HG02798 (cell line): ENCODE results near the gene OR2W3.

ENCODE experiments used
- ATAC-seq: cut with Tn5 transposase; IDR thresholded peaks from one replicate; pipeline ENCODE4 v1.9.1; 2021; ENCODE audit warnings: mild to moderate bottlenecking; ENCODE audit not compliant: unreplicated experiment, poor library complexity

Gene OR2W3

DNA sequence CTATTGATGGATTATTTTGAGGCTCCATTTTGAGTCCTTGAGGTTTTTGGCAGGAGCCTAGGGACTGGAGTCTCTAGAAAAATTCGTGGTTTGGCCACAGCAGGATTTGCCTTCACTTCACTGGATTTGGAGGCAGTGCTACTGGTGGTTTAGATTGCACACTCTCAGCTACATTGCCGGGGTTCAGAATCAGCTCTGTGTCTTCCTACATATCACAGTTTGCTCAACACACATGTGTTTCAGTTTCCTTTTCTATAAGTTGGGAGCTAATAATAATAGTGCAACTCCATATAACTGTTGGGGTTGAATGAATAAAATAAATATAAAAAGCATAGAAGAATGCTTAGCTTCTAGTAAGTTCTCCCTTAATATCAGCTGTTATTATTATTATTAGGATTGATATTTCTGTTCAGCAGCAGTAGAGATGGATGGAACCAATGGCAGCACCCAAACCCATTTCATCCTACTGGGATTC lies at the start of gene OR2W3:
OR2W3 (plus strand) TSS at position 425 of the 475 bp plus-strand sequence; CDS start at position 425, 0 bp downstream.
- no peak for ATAC-seq

DNA sequence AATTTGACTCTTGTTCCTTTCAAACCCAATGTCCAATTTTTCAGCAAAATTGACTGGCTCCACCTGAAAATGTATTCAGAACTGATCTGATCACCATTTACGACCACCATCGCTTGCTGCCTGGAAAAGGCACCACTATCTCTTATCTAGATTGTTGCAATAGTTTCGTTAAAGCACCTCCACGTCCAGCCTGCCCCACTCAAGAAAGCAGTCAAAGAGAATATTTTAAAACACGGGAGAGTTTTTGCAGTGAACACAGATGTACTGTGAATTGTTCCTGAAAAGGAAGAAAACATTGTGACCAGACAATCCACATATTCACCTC lies 49.7 kb upstream of the OR2W3 start:
- ATAC-seq = no peak

DNA sequence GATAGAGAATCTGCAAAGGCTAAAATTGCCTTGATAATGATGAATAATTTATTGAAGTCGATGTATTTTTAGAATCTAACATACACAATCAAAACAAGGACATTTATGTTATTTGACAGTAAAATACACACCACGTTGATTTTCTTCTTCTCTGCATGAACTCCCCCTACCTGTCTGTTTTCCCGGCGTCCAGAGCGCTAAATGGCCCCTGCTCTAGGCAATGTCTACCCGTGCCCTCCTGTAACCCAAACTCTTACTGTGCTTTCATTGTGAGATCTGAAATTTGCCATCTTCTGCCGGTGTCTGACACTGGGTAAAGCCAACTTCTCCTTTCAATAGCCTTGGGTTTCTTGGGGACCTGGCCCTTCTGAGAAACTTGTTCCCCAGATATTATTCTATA lies 47.0 kb upstream of the OR2W3 start:
- no peak for ATAC-seq

DNA sequence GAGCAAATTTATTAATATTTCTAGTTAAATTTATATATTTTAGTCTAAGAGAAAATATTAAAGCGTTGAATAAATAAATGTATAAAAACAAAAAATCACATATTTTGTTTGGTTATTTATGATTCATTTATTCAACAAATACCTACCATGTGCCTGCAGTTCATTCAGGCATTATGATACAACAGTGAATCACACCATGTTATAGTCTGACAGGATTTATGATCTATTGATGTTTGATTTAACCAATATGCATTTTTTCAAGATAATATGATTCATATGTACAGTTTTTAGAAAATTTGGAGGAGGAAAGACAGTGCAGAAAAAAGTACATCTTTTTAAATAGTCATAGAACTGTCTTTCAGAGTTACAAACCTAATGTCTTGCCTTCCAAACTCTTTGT lies 45.8 kb upstream of the OR2W3 start:
- no peak for ATAC-seq

DNA sequence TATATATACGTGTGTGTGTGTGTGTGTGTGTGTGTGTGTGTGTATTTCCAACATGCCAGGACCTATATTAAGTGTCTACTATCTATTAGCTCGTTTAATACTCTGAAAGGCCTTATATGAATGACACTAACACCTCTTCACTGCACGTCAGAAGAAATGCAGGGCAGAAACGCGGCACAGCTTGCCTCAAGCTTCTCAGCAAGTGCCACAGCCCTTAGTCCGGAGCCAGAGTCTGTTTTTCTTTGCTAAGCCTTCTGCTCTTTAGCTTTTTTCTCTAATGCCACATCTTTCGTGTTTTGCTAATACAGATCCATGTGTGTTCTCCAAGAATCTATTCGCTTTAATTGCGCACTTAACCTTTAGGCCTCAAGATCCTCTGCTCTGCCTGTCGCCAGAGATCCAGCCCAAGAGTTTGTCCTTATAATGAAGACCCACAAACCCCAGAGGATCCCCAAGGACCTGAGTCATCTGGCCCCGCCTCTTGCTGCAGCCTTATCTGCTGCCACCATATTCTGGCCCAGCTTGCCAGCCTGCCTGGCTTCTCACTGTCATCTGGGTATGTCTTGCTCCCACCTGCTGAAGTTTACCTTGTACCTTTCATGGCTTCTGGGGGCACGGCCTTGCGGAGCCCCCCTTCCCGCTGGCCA lies 40.4 kb upstream of the OR2W3 start:
- no peak for ATAC-seq

DNA sequence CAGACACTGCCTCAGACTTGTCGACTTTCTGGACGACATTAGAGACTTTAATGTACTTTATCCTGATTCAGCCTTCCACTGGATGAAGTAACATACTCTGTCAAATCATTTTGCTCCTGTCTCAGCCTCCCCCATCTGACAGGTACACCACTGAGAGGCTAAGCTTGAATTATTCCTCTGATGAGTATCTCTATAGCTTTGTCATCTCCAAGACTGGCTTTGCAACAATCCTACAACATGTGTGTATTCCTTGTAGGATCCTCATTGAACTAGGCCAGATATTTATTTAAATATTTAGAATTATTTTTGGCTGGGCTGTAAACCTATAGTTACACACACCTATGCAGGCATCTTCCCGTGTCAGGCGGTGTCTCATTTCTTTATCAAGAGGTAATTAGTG lies 39.5 kb upstream of the OR2W3 start:
- no peak for ATAC-seq

DNA sequence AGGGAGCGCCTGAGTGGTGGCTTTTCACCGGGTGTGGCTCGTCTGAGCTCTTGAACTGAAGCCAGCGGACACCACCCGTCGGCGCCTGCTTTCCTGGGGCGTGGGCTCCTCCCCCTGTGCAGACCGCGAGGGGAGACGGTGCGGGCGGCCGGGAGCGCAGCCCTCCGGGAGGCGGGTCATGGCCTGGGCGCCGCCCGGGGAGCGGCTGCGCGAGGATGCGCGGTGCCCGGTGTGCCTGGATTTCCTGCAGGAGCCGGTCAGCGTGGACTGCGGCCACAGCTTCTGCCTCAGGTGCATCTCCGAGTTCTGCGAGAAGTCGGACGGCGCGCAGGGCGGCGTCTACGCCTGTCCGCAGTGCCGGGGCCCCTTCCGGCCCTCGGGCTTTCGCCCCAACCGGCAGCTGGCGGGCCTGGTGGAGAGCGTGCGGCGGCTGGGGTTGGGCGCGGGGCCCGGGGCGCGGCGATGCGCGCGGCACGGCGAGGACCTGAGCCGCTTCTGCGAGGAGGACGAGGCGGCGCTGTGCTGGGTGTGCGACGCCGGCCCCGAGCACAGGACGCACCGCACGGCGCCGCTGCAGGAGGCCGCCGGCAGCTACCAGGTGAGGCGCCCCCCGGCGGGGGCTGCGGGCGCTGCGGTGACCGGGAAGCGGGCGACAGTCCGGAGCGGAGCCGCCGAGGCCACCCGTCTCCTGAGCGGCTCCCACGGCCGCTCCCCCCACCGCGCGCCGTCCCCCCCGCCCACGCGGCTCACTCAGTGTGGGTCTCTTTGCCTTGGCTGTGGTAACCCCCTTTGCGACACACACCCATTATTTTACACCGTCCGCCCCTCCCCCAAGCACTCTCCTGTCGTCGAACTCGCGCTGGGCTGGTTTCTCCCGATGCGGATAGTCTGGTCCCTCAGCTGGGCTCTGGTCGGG lies 38.1 kb upstream of the OR2W3 start, which contains the start of gene TRIM58:
TRIM58 (plus strand) TSS at position 119 of the 916 bp plus-strand sequence; CDS start at position 179, 60 bp downstream.
- peak; percentile 48 for ATAC-seq

DNA sequence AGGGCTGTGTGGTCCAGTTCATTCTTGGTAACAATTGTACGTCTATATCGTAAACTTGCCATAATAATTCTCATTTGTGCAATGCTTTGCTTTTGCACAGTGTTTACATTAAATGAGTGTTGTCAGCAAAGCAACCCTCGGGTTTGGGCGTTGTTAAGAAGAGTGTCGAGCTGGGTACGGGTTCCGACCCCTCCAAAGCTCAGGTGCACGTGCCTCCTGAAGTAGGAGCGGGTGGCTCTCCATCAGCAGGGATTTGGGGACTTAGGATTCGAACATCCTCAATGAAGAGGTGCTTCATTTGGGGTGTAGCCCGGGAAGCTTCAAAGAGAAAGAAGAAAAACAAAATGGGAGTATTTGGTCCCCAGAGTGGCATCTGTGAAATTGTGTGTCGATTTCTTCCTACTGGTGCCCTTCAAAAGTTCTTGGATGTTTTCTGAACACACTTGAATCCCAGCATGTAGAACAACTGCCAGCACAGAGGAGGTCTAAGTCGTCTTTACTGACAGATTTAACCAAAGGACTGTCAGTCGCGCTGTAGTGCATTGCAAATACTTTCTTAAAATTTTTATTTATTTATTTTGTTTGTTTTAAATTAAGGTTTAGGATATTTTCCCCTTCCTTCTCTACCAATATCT lies 37.3 kb upstream of the OR2W3 start:
- no peak for ATAC-seq

DNA sequence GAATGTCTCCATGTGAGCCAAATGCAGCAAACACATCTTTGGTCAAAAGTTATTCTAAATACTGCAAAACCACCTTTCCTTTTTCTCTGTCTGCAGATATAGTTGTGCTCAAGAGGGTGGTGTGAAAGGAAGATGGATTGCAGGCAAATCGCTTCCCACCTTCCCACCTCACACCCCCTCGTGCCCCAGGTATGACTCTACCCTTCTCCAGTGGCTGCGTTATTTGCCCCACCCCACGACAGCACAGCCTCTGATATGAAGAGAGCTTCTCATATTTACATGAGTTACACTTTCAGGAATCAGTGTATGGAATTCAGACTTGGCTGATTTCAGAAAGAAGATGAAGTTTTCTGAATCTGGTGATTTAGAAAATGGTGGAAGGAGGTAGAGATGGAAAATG lies 32.6 kb upstream of the OR2W3 start:
- no peak for ATAC-seq

DNA sequence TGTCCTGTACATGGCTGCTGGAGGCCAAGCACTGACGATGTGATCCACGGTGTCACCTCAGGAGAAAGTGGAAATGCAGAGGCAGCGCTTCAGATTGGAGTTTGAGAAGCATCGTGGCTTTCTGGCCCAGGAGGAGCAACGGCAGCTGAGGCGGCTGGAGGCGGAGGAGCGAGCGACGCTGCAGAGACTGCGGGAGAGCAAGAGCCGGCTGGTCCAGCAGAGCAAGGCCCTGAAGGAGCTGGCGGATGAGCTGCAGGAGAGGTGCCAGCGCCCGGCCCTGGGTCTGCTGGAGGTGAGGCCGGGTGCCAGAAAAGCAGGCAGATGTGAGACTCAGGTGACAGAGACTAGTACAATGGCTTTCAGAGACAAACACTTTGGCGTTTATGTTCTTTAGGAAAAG lies 30.7 kb upstream of the OR2W3 start:
- no peak for ATAC-seq

DNA sequence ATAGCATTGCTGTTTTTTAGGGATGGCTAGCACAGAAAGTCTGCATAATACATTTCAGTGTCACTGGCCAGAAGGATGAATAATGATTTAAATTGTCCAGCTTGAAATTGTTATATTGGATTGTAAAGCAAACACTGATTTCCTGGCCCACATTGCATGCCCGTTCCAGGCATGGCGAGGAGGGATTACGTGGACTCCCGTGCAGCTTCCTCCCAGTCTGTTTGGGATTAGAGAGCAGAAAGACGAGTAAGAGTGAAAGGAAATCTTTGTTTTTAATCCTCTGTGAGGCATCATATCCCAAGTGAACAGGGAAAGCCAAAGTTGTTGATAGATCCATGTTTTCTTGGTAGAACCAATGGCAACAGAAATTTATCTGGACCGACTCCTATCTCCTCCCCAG lies 30.0 kb upstream of the OR2W3 start:
- no peak for ATAC-seq

DNA sequence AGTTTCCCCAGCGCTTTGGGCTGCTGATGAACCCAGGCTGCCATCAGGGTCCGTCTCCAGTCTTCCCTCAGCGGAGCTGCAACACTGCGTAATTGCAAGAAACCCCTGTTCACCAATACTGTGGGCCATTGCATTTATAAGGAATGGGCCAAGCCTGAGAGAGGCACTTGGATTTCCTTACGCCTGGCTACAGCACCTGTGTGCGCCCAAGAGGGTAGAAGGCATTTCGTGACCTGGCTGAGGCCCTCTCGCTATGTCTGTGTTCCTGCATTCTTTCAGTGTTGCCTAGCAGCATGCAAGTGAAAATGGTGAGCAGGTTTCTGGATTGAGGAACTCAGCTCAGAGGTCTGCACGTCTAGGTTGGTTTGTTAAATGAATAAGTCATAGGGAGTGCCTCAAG lies 12.0 kb upstream of the OR2W3 start:
- no peak for ATAC-seq

DNA sequence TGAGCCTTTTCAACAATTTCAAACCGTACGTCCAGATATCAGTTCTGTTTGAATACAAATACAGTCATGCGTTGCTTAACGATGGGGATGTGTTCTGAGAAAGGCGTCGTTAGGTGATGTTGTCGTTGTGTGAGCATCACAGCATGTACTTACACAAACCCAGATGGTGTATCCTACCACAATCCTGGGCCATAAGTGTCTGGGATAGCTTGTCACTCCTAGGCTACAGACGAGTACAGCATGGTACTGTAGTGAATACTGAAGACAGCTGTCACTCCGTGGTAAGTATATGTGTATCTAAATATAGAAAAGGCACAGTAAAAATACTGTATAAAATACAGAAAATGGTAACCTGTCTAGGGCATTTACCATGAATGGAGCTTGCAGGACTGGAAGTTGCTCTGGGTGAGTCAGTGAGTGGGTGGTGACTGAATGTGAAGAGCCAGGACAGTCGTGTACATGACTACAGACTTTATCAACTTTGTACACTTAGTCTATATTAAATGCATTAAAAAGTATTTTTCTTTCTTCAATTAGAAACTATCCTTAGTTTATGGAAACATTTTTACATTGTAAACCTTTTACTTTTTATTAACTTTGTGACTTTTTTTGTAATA lies 10.5 kb upstream of the OR2W3 start:
- no peak for ATAC-seq

DNA sequence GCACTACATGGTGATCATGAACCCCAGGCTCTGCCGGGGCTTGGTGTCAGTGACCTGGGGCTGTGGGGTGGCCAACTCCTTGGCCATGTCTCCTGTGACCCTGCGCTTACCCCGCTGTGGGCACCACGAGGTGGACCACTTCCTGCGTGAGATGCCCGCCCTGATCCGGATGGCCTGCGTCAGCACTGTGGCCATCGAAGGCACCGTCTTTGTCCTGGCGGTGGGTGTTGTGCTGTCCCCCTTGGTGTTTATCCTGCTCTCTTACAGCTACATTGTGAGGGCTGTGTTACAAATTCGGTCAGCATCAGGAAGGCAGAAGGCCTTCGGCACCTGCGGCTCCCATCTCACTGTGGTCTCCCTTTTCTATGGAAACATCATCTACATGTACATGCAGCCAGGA lies 589 bp downstream of the OR2W3 start:
- no peak for ATAC-seq

DNA sequence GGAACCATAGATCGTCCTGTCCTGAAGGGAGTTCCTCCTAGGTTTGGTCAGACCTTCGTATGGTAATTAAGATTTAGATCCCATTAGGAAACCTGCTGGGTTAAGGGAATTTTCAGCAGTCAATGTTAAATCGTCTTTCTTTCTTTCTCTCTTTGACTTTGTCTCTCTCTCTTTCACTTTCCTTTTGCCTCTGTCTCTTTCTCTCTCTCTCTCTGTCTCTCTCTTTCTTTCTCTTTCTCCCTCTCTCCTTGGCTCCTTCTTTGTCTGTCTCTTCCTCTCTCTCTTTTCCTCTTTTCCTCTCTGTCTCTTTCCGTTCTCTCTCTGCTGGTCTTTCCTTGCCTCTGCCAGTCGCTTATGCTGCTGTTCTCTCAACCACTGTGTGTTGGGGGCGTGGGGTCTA lies 8.7 kb downstream of the OR2W3 start:
- ATAC-seq = no peak

DNA sequence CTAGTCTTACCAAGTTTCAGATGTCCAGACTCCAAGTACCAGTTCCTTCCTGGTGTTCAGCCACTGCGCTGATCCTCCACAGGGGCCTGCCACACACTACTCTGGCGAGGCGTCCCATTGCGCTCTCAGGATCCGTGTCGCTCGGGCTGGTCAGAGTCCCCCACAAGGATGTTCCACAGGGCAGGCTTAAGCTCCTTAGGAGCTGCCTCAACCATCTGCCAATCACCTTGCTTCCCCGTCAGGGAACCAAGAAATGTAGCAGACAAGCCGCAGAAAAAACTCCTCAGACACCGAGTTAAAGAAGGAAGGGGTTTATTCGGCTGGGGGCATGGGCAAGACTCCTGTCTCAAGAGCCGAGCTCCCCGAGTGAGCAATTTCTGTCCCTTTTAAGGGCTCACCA lies 9.8 kb downstream of the OR2W3 start:
- no peak for ATAC-seq

DNA sequence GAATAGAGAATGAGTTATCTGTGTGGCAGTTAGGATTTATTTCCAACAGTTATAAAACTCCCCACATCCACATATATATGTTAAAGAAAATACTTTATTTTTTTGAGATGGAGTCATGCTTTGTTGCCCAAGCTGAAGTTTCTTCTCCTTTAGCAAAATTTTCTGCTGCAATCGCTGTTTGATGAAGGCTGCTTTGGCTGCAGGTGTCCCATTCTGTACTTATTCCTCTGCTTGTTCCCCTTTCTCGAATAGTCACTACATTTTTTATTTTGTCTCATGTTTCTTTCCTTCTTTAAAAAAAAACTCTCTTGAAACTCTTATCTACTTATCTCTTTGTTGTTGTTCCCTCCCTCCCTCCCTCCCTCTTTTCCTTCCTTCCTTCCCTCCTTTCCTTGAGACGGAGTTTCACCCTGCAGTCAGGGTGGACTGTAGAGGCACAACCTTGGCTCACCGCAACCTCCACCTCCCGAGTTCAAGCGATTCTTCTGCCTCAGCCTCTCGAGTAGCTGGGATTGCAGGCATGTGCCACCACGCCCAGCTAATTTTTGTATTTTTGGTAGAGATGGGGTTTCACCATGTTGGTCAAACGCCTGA lies 10.6 kb downstream of the OR2W3 start:
- no peak for ATAC-seq

DNA sequence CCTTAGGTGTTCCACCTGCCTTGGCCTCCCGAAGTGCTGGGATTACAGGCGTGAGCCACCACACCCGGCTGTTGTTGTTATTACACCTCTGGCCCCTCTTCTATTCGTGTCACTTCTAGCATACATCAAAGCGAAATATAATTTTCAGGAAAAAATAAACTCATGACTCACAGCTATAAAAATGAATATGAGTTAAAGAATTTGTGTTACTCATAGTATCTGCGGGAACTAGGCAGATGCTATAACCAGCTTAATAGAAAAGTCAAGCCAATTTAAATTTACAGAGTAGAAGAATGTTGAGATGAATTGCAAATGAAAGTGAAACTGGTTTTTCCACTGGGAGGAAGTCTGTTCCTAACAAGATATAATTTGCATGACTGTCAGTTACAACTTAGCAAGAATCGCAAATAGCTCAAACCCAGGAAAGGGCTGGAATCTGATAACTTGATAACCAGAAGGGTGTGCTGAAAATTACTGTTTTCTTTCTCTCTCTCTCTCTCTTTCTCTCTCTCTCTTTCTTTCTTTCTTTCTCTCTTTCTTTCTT lies 11.2 kb downstream of the OR2W3 start:
- no peak for ATAC-seq

DNA sequence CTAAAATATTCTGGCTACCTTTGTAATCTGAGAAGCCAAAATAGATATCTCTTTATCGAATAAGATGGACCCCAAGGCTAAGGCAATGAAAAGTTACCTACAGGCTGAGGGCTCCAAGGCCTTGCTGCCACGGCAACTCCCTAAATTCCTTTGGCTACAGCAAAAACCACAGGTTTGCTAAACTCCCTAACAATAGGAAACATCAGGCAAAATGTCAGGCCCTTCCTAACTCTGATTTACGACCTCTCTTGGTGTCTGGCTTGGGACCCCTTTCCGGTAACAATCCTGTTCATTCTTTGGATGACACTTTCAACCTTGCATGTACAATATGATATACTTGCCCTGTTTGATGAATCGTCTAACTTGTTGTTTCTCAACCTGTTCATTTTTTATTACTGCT lies 13.4 kb downstream of the OR2W3 start:
- ATAC-seq = no peak

DNA sequence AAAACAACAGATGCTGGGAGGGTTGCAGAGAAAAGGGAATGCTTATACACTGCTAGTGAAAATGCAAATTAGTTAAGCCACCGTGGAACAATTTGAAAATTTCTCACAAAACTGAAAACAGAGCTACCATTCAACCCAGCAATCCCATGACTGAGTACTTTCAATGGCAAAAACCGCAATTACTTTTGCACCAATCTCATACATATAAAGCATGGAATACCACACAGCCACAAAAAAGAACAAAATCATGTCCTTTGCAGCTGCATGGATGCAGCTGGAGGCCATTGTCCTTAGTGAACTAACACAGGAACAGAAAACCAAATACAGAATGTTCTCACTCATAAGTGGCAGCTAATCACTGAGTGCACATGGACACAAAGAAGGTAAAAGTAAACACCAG lies 18.4 kb downstream of the OR2W3 start:
- ATAC-seq = no peak
